Chondrocyte (in vitro differentiated cells): ENCODE measurements around the gene GLS. TPM values are rescaled to one million over a fixed set of nuclear protein-coding genes. Genes with fewer than 3 reads are reported as not detected.

Experiments
- DNase-seq: peaks from one replicate; pipeline ENCODE4 v3.0.0; 2021; ENCODE audit warnings: mixed read lengths, low spot score
- H3K27ac Mint-ChIP-seq: one replicate; pipeline ENCODE4 v1.8.0; 2021; ENCODE audit warnings: mild to moderate bottlenecking, moderate library complexity, mixed read lengths; ENCODE audit not compliant: unreplicated experiment
- H3K27me3 Mint-ChIP-seq: 2 replicates; pipeline ENCODE4 v1.8.0; 2021; ENCODE audit warnings: low read depth, mixed read lengths
- H3K36me3 Mint-ChIP-seq: 2 replicates; pipeline ENCODE4 v1.8.0; 2021; ENCODE audit warnings: low read depth, mixed read lengths
- H3K4me1 Mint-ChIP-seq: 2 replicates; pipeline ENCODE4 v1.8.0; 2021; ENCODE audit warnings: low read depth, mild to moderate bottlenecking, mixed read lengths
- H3K4me3 Mint-ChIP-seq: one replicate; pipeline ENCODE4 v1.8.0; 2021; ENCODE audit warnings: mild to moderate bottlenecking, moderate library complexity, mixed read lengths; ENCODE audit not compliant: unreplicated experiment
- H3K9me3 Mint-ChIP-seq: 2 replicates; pipeline ENCODE4 v1.8.0; 2021; ENCODE audit warnings: low read depth, mixed read lengths
- CTCF ChIP-seq: fragments of 200-600 bp; sonication (generic); IDR thresholded peaks from 2 replicates; pipeline ENCODE4 v1.5.0; 2021; ENCODE audit warnings: antibody characterized with exemption, mild to moderate bottlenecking, moderate library complexity
- total RNA-seq: library from RNA; stranded (reverse); gene quantifications from 3 replicates; pipeline ENCODE4 v1.2.1, GENCODE V29; 2021

The GLS gene
- total RNA-seq, 1 donor from 2014 or later: 234 TPM

- Mint-ChIP-seq H3K9me3 (no peaks in the 10 kb centered on the region), H3K27ac (peak overlapping the region; percentile 92), H3K27me3 (no peaks in the 10 kb centered on the region), H3K4me1 (peaks cover 68% of the 10 kb centered on the region), H3K36me3 (peaks cover 23% of the 10 kb centered on the region), H3K4me3 (peak overlapping the region; percentile 31)
- no peak for DNase-seq
- TF ChIP-seq CTCF: no peak
Measured at GRCh38 chr2:190910341-190911136, 29.9 kb downstream of the GLS start.

GRCh38 chr2:190911813-190912212 lies 31.2 kb downstream of the GLS start:
- Mint-ChIP-seq H3K4me3 (peak overlapping the region; percentile 16), H3K9me3 (no peaks in the 10 kb centered on the region), H3K27me3 (no peaks in the 10 kb centered on the region), H3K27ac (peak overlapping the region; percentile 84), H3K4me1 (peaks cover 61% of the 10 kb centered on the region), H3K36me3 (peaks cover 29% of the 10 kb centered on the region)
- no peak for TF ChIP-seq CTCF
- no peak for DNase-seq

- Mint-ChIP-seq H3K9me3 (no peaks in the 10 kb centered on the region), H3K27ac (peak overlapping the region; percentile 83), H3K27me3 (no peaks in the 10 kb centered on the region), H3K4me1 (peaks cover 59% of the 10 kb centered on the region), H3K4me3 (no peak overlapping the region), H3K36me3 (peaks cover 33% of the 10 kb centered on the region)
- no peak for TF ChIP-seq CTCF
- DNase-seq: no peak
Measured at GRCh38 chr2:190912726-190913125, 32.1 kb downstream of the GLS start.

GRCh38 chr2:190913725-190914124 lies 33.1 kb downstream of the GLS start:
- Mint-ChIP-seq H3K27ac (peak overlapping the region; percentile 83), H3K27me3 (no peaks in the 10 kb centered on the region), H3K9me3 (no peaks in the 10 kb centered on the region), H3K4me3 (no peak overlapping the region), H3K36me3 (peaks cover 34% of the 10 kb centered on the region), H3K4me1 (peaks cover 54% of the 10 kb centered on the region)
- no peak for DNase-seq
- no peak for TF ChIP-seq CTCF

GRCh38 chr2:190916829-190917228 lies 36.2 kb downstream of the GLS start:
- no peak for DNase-seq
- TF ChIP-seq CTCF: no peak
- H3K36me3 Mint-ChIP-seq: peaks cover 30% of the 10 kb centered on the region
- peaks cover 33% of the 10 kb centered on the region for H3K4me1 Mint-ChIP-seq
- no peak overlapping the region for H3K27ac Mint-ChIP-seq
- H3K27me3 Mint-ChIP-seq: no peaks in the 10 kb centered on the region
- H3K4me3 Mint-ChIP-seq: no peak overlapping the region
- no peaks in the 10 kb centered on the region for H3K9me3 Mint-ChIP-seq
